H1 (cell line): ENCODE measurements around the gene GREM2.

ENCODE experiments used
- BACH1 ChIP-seq: IDR thresholded peaks from 2 replicates; pipeline ENCODE4 v1.6.1; 2012; ENCODE audit warnings: low read length, improper control_type of control experiment
- CTCF ChIP-seq, 3 experiments: IDR thresholded peaks; 1 replicate in 2 of 3; 2 replicates in 1 of 3; pipeline versions ENCODE4 v1.5.1 to v1.6.1; 2011; ENCODE audit warnings: low read length in 3 of 3, mild to moderate bottlenecking in 3 of 3, inconsistent platforms in 2 of 3, low read depth in 1 of 3, moderate library complexity in 1 of 3; ENCODE audit not compliant: insufficient read depth in 1 of 3; ENCODE audit errors: control extremely low read depth in 1 of 3
- E2F6 ChIP-seq: IDR thresholded peaks from 2 replicates; pipeline ENCODE4 v1.6.1; 2012; ENCODE audit warnings: inconsistent platforms
- EP300 ChIP-seq, 2 experiments: IDR thresholded peaks; 1 replicate in 1 of 2; 2 replicates in 1 of 2; pipeline ENCODE4 v1.6.1; 2011 to 2012; ENCODE audit warnings: low read depth in 2 of 2, low read length in 2 of 2, mild to moderate bottlenecking in 2 of 2, borderline replicate concordance in 1 of 2, inconsistent platforms in 1 of 2, moderate library complexity in 1 of 2
- EZH2 ChIP-seq: fragments of 200-600 bp; sonication (generic); IDR thresholded peaks from 2 replicates; pipeline ENCODE4 v1.7.1; 2012; ENCODE audit warnings: low read depth, mild to moderate bottlenecking, moderate library complexity, low read length, inconsistent platforms; ENCODE audit not compliant: severe bottlenecking
- MAFK ChIP-seq: IDR thresholded peaks from 2 replicates; pipeline ENCODE4 v1.6.1; 2012; ENCODE audit warnings: low read depth, mild to moderate bottlenecking, improper control_type of control experiment, low read length
- POLR2A ChIP-seq, 2 experiments: IDR thresholded peaks; 1 replicate in 1 of 2; 2 replicates in 1 of 2; pipeline ENCODE4 v1.6.1; 2011; ENCODE audit warnings: low read depth in 2 of 2, low read length in 2 of 2, mild to moderate bottlenecking in 2 of 2; ENCODE audit errors: control extremely low read depth in 1 of 2
- RAD21 ChIP-seq, 2 experiments: IDR thresholded peaks in 1 of 2; conservative IDR thresholded peaks in 1 of 2; 2 replicates each; pipeline ENCODE4 v1.6.1; 2011; ENCODE audit warnings: low read depth in 2 of 2, low read length in 2 of 2, improper control_type of control experiment in 1 of 2, inconsistent platforms in 1 of 2, mild to moderate bottlenecking in 1 of 2, moderate library complexity in 1 of 2
- SRF ChIP-seq: IDR thresholded peaks from 2 replicates; pipeline ENCODE4 v1.6.1; 2011; ENCODE audit warnings: mild to moderate bottlenecking, low read depth, low read length, moderate library complexity
- SUZ12 ChIP-seq: fragments of 200-600 bp; sonication (generic); IDR thresholded peaks from 2 replicates; pipeline ENCODE4 v1.6.1; 2012; ENCODE audit warnings: mild to moderate bottlenecking, inconsistent platforms, low read length, moderate library complexity, mixed read lengths
- TAF1 ChIP-seq: IDR thresholded peaks from 2 replicates; pipeline ENCODE4 v1.6.1; 2011; ENCODE audit warnings: mild to moderate bottlenecking, low read depth, low read length
- ZNF274 ChIP-seq: IDR thresholded peaks from 2 replicates; pipeline ENCODE4 v1.7.0; 2012; ENCODE audit warnings: low read length, borderline replicate concordance; ENCODE audit errors: extremely low read depth

- no peak for TF ChIP-seq E2F6
- TF ChIP-seq RAD21 (IDR thresholded peaks at IDR 0.05 in 1 of 2, conservative IDR thresholded peaks at IDR 0.05 in 1 of 2; ENCODE audit: low read depth in 2 of 2, low read length in 2 of 2) = no peak
- TF ChIP-seq POLR2A (IDR thresholded peaks at IDR 0.05; ENCODE audit: control extremely low read depth in 1 of 2, low read depth in 2 of 2, low read length in 2 of 2) = no peak
- no peak for TF ChIP-seq CTCF (IDR thresholded peaks at IDR 0.05; ENCODE audit: control extremely low read depth in 1 of 3, insufficient read depth in 1 of 3, low read depth in 1 of 3, low read length in 3 of 3)
- TF ChIP-seq EZH2 = no peak
- no peak for TF ChIP-seq ZNF274
- no peak for TF ChIP-seq SRF
- no peak for TF ChIP-seq EP300 (IDR thresholded peaks at IDR 0.05; ENCODE audit: borderline replicate concordance in 1 of 2, low read depth in 2 of 2, low read length in 2 of 2)
- no peak for TF ChIP-seq TAF1
- no peak for TF ChIP-seq SUZ12
- TF ChIP-seq MAFK = no peak
- TF ChIP-seq BACH1 = no peak
Measured at GRCh38 chr1:240562779-240563178, 49.2 kb downstream of the GREM2 start.
